ENCODE results near the gene TPK1.

- no peak for TF ChIP-seq CTCF (IDR thresholded peaks at IDR 0.05)
- no peak for TF ChIP-seq POLR2A (IDR thresholded peaks at IDR 0.05)
These were observed 5.6 kb downstream of the TPK1 start for GRCh38 chr7:144830024-144830785.

Data from uterus (tissue), 2 donors.